Measurements from ENCODE around the gene WDR47. TPM values are rescaled to one million over a fixed set of nuclear protein-coding genes. Genes with fewer than 3 reads are reported as not detected.
A peak's percentile ranks its signal among the peaks of the same experiment; 100 is the strongest.

WDR47 gene
- total and polyA plus RNA-seq, 2 of the 8 experiments (the other 6 are each of a cell fraction or from before 2014, with no cell fraction given): 1.9 to 6.7 TPM

- Histone ChIP-seq H2BK20ac (ENCODE audit: low read length) (no peak overlapping the region), H3K9me3 (ENCODE audit: insufficient read depth in 2 of 2, low read depth in 1 of 2, low read length in 1 of 2) (no peaks in the 10 kb centered on the region), H3K56ac (replicated peaks; ENCODE audit: insufficient read length, low read depth, low read length) (no peak overlapping the region), H3K27me3 (replicated peaks in 1 of 4; ENCODE audit: control insufficient read depth in 3 of 4, extremely low read depth in 1 of 4, insufficient read depth in 3 of 4, low read length in 3 of 4) (no peaks in the 10 kb centered on the region), H4K91ac (replicated peaks; ENCODE audit: insufficient read length, low read length) (no peak overlapping the region), H2AK5ac (ENCODE audit: low read depth, low read length) (no peak overlapping the region; the same call in 1 of the 2 replicates), H3K9ac (replicated peaks in 1 of 4; ENCODE audit: extremely low read depth in 1 of 4, low read depth in 3 of 4, low read length in 3 of 4) (no peak overlapping the region), H3K23ac (ENCODE audit: insufficient read length) (no peak overlapping the region), H3K36me3 (ENCODE audit: control insufficient read depth in 2 of 4, insufficient read depth in 4 of 4, low read length in 3 of 4) (peaks cover 0 to 13% (median 0%) of the 10 kb centered on the region in 4 experiments; a peak in 1 of 8 replicates), H2BK12ac (ENCODE audit: low read depth, low read length) (no peak overlapping the region), H3K4me3 (ENCODE audit: extremely low read depth in 1 of 4, insufficient read depth in 2 of 4, low read depth in 3 of 4, low read length in 4 of 4) (no peak overlapping the region), H4K8ac (ENCODE audit: extremely low read depth, insufficient read depth, low read length) (no peak overlapping the region), H4K5ac (ENCODE audit: insufficient read length, low read depth, low read length) (no peak overlapping the region), H2BK120ac (replicated peaks; ENCODE audit: low read depth, low read length) (no peak overlapping the region), H3K18ac (ENCODE audit: extremely low read depth, low read length) (no peak overlapping the region), H3K79me2 (ENCODE audit: control insufficient read depth in 1 of 2, insufficient read depth in 2 of 2, low read length in 2 of 2) (peaks cover 0 to 33% of the 10 kb centered on the region in 2 experiments; a peak in 2 of 4 replicates), H2BK15ac (ENCODE audit: low read length) (no peak overlapping the region), H2AFZ (ENCODE audit: low read length) (no peak overlapping the region), H3K4me2 (ENCODE audit: insufficient read depth in 1 of 2, low read depth in 2 of 2, low read length in 2 of 2) (peak overlapping the region; percentile 2 to 70; a peak in 1 of 4 replicates), H3K23me2 (ENCODE audit: low read depth, low read length) (peaks cover 2% of the 10 kb centered on the region; the same call in 1 of the 2 replicates), H3K14ac (ENCODE audit: insufficient read length) (no peak overlapping the region), H4K20me1 (replicated peaks in 1 of 2; ENCODE audit: control insufficient read depth in 1 of 2, insufficient read depth in 2 of 2, low read length in 2 of 2) (no peaks in the 10 kb centered on the region), H3K4ac (replicated peaks; ENCODE audit: insufficient read length, low read depth, low read length) (no peak overlapping the region), H2BK5ac (ENCODE audit: low read depth, low read length) (no peak overlapping the region), H3K4me1 (replicated peaks in 1 of 4; ENCODE audit: control insufficient read depth in 3 of 4, insufficient read depth in 4 of 4, low read length in 3 of 4) (peaks cover 4 to 12% (median 7%) of the 10 kb centered on the region in 4 experiments; a peak in 5 of 7 replicates), H3K27ac (ENCODE audit: low read depth, low read length) (no peak overlapping the region), H3K79me1 (ENCODE audit: low read depth, low read length) (no peaks in the 10 kb centered on the region)
- no peak for DNase-seq (ENCODE audit: low read depth in 1 of 2, low spot score in 2 of 2)
- no peak for FAIRE-seq
- WGBS, 2 experiments (ENCODE audit: extremely low coverage in 1 of 2, insufficient coverage in 1 of 2, insufficient read length in 1 of 2, insufficient replicate concordance in 2 of 2, low coverage in 1 of 2, low lambda C conversion rate in 2 of 2, missing lambda C conversion rate in 1 of 2): 69% methylated on average over 4 of the region's 4 CpGs; no CpG with 5 or more reads in 1 of the 2 experiments
- CTCF ChIA-PET (ENCODE audit: partially characterized antibody): interaction anchor here (0.7 kb wide), 1 partner anchor 8 kb away, joined by 5 read pairs; no protein-coding TSS in a partner anchor
- POLR2A ChIA-PET (ENCODE audit: partially characterized antibody): interaction anchor here (0.6 to 3.0 kb wide), 5 partner anchors 10 to 202 kb away, joined by 3 to 13 read pairs (median 9); partner anchors contain the start of gene CLCC1
- TF ChIP-seq RAD21 (IDR thresholded peaks at IDR 0.05 in 1 of 2, conservative IDR thresholded peaks at IDR 0.05 in 1 of 2; ENCODE audit: low read depth in 2 of 2, low read length in 2 of 2) (no peak), BCL11A (IDR thresholded peaks at IDR 0.05; ENCODE audit: low read depth in 2 of 2, low read length in 2 of 2) (no peak), FOSL1 (IDR thresholded peaks at IDR 0.05; ENCODE audit: insufficient read depth, low read depth, low read length) (no peak), KDM5A (IDR thresholded peaks at IDR 0.05; ENCODE audit: low read length) (no peak), SIX5 (IDR thresholded peaks at IDR 0.05; ENCODE audit: low read depth, low read length) (no peak), NANOG (IDR thresholded peaks at IDR 0.05; ENCODE audit: insufficient read depth, low read depth, low read length, poor library complexity, severe bottlenecking) (no peak), SAP30 (IDR thresholded peaks at IDR 0.05; ENCODE audit: insufficient read depth, insufficient replicate concordance, low read length) (no peak), RXRA (IDR thresholded peaks at IDR 0.05; ENCODE audit: insufficient read depth, low read depth, low read length) (no peak), CTCF (IDR thresholded peaks at IDR 0.05; ENCODE audit: control extremely low read depth in 1 of 3, insufficient read depth in 1 of 3, low read depth in 1 of 3, low read length in 3 of 3) (no peak), CBX8 (IDR thresholded peaks at IDR 0.05; ENCODE audit: borderline replicate concordance, low read depth, low read length) (no peak)
Measured at GRCh38 chr1:108949044-108949443, 92.9 kb downstream of the WDR47 start.
